GM15510 (cell line): ENCODE measurements around the gene ERBB4.

Experiments used
- POLR2A ChIP-seq: IDR thresholded peaks from 3 replicates; pipeline ENCODE4 v1.6.1; 2011; ENCODE audit warnings: borderline replicate concordance; ENCODE audit not compliant: insufficient read length; ENCODE audit errors: extremely low read depth

The ERBB4 gene

DNA sequence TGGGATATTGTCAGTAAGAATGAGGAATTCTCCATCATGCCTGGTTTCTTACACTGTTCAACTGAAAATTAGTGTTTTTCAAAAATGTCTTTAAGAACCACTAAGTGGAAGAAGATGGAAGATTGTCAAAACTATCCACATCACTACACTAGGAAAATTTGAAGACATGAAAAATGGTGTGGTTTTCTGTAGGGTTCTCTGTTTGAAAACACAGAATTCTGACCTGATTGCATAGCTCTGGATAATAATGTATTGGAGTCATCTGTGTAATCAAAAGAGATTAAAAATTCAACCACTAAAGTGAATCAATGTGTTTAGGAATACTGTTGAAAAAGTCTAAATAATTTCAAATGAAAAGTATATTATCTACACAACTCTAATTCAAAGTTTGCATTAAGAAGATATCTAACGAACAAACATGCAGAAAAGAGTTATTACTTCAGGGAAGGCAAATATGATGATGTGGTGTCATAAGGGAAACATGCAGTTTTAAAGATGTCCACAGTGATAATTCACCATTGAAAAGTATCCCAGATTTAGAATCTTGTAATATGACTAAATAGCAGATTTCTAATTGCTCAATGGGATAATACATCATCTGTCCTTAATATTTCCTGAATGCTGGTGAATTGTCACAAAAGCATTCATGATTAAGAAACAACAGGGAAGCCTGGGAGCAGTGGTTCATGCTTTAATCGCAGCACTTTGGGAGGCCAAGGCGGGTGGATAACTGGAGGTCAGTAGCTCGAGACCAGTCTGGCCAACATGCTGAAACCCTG, 116.9 kb downstream of the ERBB4 start:
- TF ChIP-seq POLR2A, result no peak

- no peak for TF ChIP-seq POLR2A
Measured at GRCh38 chr2:212416086-212416485, 122.5 kb downstream of the ERBB4 start.

DNA sequence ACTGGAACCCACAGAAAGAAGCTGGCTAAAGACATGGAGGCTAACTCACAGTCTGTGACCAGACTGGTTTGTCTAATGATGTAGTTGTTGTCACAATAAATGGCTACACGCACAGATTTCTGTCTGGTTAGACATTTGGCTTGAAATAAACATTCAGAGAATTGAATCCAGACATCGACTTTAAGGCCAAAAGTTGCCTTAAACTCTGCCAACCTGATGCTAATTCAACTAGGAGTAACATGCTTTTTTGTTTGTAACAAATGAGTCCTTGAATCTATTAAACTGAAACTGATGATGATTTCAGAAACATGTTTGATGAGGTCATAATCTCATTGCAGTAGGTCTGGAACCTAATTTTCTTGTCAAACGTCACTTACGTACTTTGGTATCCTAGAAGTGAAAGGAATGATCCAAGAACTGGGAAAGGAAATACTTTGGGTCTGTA, 123.8 kb downstream of the ERBB4 start:
- no peak for TF ChIP-seq POLR2A

DNA sequence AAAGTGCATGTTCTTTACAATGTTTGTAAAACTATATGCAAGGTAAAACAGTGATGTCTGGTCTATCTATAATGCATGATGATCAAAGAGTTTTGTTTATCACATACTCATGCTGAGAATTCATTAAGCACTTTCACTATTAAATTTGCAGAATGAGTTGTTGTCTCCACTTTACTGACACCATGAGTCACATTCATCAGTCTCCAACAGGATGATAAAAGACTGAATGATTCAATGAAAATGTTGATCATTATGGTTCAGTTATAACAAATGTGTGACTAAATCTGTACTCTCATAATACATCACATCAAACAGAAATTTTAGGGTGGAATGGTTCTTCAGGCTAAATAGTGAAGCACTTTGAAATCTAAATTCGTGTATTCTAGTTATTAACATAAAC, 129.0 kb downstream of the ERBB4 start:
- no peak for TF ChIP-seq POLR2A

GRCh38 chr2:212408524-212408923, 130.1 kb downstream of the ERBB4 start:
- TF ChIP-seq POLR2A, result no peak

GRCh38 chr2:212406716-212407115, 131.9 kb downstream of the ERBB4 start:
- no peak for TF ChIP-seq POLR2A

GRCh38 chr2:212402316-212402715, 136.3 kb downstream of the ERBB4 start:
- no peak for TF ChIP-seq POLR2A

DNA sequence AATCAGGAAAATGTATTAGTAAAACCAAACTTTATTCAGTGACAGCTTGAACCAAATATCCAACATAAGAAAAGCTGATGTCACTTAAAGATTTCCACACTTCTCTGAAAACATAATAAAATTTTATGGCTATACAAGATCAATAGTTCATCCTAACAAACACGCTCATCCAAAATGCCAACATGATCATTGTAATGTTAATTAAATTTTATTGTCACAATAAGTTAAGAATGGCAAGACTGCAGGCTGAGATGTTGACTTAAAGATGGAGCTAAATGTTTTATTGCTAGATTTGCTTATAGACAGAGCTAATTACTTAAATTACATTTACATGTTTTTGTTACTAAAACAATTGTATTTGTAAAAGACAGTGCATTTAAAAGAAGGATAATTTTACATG, 140.3 kb downstream of the ERBB4 start:
- TF ChIP-seq POLR2A, result no peak

GRCh38 chr2:212392544-212392943, 146.1 kb downstream of the ERBB4 start:
- no peak for TF ChIP-seq POLR2A

DNA sequence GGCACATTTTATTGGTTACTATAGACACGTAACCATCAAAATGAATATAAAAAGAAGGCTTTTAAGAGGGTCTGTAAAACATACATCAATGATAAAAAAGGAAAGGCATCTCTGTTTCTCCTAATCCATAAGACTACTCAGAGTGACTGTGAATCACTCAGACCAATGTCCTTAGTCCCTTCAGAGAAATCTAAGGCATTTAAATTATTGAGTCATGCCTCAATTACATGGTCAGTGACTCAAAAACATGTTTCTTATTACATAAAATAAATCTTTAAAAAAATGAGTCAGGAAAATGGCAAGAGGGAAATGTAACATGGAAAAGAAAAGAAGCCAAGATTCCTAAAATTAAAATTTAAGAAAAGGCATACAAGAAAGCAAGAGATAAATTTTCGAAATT, 146.6 kb downstream of the ERBB4 start:
- no peak for TF ChIP-seq POLR2A

GRCh38 chr2:212387146-212387545, 151.5 kb downstream of the ERBB4 start:
- no peak for TF ChIP-seq POLR2A

DNA sequence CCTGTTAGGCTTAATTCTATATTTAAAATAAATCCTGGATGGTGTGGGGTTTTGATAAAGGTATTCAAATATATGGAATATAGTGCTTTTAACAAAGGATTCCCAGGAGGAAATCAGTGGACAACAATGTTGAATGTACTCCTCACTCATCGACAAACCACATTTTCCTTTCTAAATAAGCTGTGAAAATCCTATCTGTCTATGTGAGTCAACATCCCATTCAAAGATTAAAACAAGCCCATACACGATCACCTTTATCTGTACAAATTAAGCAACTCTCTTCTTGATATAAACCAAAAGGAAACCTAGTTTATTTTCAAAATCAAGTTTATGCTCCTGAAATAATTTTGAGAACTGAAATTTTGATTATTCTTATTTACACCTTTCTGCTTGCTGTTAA, 153.4 kb downstream of the ERBB4 start:
- TF ChIP-seq POLR2A, result no peak

GRCh38 chr2:212384027-212384426, 154.6 kb downstream of the ERBB4 start:
- no peak for TF ChIP-seq POLR2A

GRCh38 chr2:212381428-212382102, 157.0 kb downstream of the ERBB4 start:
- TF ChIP-seq POLR2A, result no peak

DNA sequence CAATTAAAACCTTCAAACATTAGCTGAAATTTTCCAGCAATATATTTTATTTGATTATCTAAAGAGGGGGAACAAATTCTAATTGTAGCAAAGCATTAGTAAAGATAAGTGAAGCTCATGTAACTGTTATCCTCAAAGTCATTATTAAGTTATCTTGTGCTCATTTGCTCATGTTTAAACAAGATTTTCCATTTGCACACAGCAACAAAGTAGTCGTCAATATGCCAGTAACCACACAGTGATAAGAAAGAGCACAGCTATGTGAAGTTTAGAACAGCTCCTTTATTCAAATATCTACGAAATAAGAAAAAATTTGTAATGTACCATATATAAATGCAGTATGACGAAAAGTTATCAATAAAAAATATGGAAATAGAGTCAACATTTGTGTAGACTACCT, 159.5 kb downstream of the ERBB4 start:
- TF ChIP-seq POLR2A, result no peak

- no peak for TF ChIP-seq POLR2A
Measured at GRCh38 chr2:212367431-212367830, 171.2 kb downstream of the ERBB4 start.
